ENCODE measurements around the gene GLI3. TPM values are rescaled to one million over a fixed set of nuclear protein-coding genes. Genes with fewer than 3 reads are reported as not detected.

The GLI3 gene
- total RNA-seq, 2 donors from 2014 or later, result 0.34 to 1.1 TPM

DNA sequence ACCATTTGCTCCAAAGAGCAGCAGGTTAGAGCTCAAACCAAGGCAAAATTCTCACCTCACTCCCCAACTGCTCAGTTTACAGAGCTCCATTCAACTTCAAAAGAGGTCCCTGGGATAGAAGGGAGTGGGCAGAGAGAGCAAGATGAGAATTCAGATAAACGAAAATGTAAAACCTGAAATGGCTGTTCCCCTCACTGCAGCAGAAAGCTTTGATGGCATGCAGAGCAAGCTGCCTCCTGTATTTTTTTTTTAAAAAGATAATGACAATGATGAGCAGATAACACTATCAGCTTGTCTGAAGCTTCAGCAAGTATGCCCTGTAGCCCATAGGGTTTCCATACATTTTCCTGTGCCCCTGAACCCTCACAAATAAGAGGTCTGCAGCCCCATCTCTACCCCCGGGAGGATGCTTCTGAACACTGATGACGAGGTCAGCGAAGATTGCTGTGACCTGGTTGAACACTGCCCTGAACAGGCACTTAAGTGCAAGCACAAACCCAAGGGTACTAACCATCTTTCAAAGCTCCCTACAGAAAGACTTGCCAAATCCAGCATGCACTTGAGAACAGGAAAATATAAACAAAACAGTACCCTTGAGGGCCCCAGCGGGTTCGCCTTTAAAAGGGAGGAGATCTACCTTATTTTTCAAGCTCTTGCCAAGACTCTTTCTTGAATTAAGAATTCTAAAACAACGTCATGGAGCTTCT is 81.3 kb downstream of the GLI3 start:
- no peaks in the 10 kb centered on the region for H3K36me3 Mint-ChIP-seq (ENCODE audit: low read depth)
- no peaks in the 10 kb centered on the region for H3K4me1 Mint-ChIP-seq
- H3K27me3 Mint-ChIP-seq, result peaks cover 5% of the 10 kb centered on the region
- ATAC-seq (no peak), DNase-seq (no peak)
- H3K27ac Mint-ChIP-seq, result no peak overlapping the region
- no peaks in the 10 kb centered on the region for H3K9me3 ChIP-seq (ENCODE audit: control insufficient read depth, low read length, poor library complexity, severe bottlenecking)
- H3K4me3 Mint-ChIP-seq, result no peak overlapping the region

DNA sequence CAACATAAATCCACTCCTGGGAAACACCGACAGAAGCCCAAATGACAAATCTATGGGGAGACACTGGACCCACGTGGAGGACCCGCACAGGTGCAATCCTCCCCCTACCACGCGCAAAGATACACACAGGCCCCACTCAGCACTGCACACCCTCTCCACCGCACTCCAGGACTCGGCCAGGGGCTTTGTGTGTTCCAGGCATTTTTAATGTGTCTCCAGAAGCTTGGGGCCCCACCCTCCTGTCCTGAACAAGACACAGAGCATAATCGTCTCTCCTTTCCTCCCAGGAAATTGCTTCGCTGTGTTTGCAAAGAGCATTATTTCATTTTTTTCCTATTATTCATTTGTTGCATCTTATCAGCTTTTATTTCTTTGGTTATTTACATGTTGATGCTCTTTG is 82.8 kb downstream of the GLI3 start:
- H3K4me1 Mint-ChIP-seq, result no peaks in the 10 kb centered on the region
- H3K36me3 Mint-ChIP-seq (ENCODE audit: low read depth), result no peaks in the 10 kb centered on the region
- DNase-seq (no peak), ATAC-seq (no peak)
- no peak overlapping the region for H3K4me3 Mint-ChIP-seq
- peaks cover 5% of the 10 kb centered on the region for H3K27me3 Mint-ChIP-seq
- H3K9me3 ChIP-seq (ENCODE audit: control insufficient read depth, low read length, poor library complexity, severe bottlenecking), result no peaks in the 10 kb centered on the region
- no peak overlapping the region for H3K27ac Mint-ChIP-seq

DNA sequence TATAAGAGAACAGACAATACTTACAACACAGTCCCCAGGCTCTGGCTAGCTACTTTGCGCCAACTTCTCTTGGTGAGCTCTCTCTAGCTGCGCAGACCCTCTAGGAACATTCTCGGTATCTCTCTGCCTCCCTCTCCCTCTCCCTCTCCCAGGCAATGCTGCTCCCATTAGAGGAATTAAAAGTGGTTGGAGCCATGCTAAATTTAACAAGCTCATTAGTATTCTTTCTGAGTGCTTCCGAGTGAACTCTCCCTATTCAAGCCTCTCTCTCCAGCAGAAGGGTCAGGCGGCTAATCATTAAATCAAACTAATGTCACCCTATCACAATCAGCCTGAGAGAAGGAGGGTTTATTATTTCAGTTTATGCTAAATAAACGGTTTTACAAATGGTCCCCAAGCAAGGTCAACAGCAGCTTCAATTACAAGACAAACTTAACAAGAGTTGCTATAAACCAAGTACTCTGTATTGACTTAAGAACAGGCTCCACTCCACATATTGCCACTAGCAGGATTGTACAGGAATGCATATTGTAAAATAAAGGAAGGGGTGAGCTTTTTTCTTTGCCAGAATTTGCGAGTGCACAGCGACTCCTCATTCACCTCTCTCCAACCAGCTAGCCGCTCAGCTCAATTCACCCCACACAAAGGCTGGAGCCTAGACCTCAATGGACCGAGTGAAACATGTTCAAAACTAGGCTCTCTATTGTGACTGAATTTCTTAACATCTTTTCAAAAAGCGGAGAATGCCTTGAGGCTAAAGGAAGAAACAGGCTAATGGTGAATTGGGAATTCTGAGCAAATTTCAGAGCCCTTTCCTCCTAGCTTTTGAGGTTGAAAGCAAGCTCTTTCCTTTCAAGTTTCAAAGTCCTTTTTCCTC is 84.4 kb downstream of the GLI3 start:
- no peak overlapping the region for H3K4me3 Mint-ChIP-seq
- H3K27ac Mint-ChIP-seq, result no peak overlapping the region
- no peaks in the 10 kb centered on the region for H3K4me1 Mint-ChIP-seq
- H3K36me3 Mint-ChIP-seq (ENCODE audit: low read depth), result no peaks in the 10 kb centered on the region
- H3K27me3 Mint-ChIP-seq, result peaks cover 5% of the 10 kb centered on the region
- ATAC-seq (no peak), DNase-seq (no peak)
- H3K9me3 ChIP-seq (ENCODE audit: control insufficient read depth, low read length, poor library complexity, severe bottlenecking), result no peaks in the 10 kb centered on the region

DNA sequence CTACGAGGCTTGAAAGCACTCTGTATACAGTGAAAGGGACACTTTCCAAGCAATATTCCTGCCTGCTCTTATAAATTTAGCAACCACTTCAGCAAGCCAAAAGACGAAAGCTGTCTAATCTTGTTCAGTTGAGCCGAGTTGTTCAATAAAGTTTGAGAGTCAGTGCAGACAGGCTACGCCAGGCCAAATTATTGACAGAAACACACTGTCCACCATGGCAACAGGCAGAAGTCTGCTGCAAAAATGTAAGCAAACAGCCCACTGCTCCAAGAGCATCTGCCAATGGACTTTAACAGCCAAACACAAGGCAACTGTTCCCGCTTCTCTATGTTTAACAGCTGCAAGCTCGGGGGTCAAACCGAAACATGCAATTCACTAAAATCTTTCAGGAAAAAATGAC is 85.7 kb downstream of the GLI3 start:
- ATAC-seq (no peak), DNase-seq (no peak)
- Mint-ChIP-seq H3K27me3 (peaks cover 5% of the 10 kb centered on the region), H3K36me3 (ENCODE audit: low read depth) (no peaks in the 10 kb centered on the region), H3K4me3 (no peak overlapping the region), H3K27ac (no peak overlapping the region), H3K4me1 (no peaks in the 10 kb centered on the region)
- H3K9me3 ChIP-seq (ENCODE audit: control insufficient read depth, low read length, poor library complexity, severe bottlenecking), result no peaks in the 10 kb centered on the region

DNA sequence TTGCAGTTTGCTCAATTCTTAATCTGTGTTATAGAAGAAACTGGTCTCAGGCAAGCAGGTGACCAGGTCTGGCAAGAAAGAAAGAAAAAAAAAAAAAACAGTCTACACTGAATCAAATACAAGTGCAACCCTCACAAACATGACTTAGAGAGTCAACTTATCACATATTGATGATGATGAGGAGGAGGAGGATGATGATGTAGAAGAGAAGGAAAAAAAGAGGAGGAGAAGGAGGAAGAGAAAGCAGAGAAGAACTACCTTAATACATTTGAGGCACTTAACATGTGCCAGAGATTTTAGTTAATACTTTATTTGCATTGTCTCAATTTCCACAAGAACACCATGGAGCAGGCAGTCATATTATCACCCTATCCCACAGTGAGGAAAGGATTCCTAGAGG is 91.5 kb downstream of the GLI3 start:
- H3K9me3 ChIP-seq (ENCODE audit: control insufficient read depth, low read length, poor library complexity, severe bottlenecking), result no peaks in the 10 kb centered on the region
- no peaks in the 10 kb centered on the region for H3K27me3 Mint-ChIP-seq
- no peak for DNase-seq
- no peak for ATAC-seq
- H3K27ac Mint-ChIP-seq, result no peak overlapping the region
- H3K4me1 Mint-ChIP-seq, result no peaks in the 10 kb centered on the region
- no peaks in the 10 kb centered on the region for H3K36me3 Mint-ChIP-seq (ENCODE audit: low read depth)
- no peak overlapping the region for H3K4me3 Mint-ChIP-seq

DNA sequence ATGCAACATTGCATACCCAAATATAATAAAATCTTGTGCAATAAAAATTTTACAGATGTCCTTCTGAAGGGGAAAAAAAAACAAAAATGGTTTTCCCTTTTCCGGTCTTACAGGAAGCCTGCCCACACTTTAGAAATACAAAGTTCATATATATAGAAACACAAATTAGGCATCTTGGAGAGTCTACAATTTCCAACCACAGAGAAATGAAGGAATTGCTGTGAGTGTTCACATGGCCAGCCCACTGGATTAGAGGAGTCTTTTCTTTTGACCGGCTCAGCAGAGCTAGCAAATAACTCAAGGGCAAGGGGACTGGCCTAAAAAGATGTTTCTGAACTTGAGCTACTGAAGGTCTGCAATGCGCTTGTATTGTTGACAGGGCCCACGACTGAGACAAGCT is 92.4 kb downstream of the GLI3 start:
- H3K4me3 Mint-ChIP-seq, result no peak overlapping the region
- H3K4me1 Mint-ChIP-seq, result no peaks in the 10 kb centered on the region
- H3K27me3 Mint-ChIP-seq, result no peaks in the 10 kb centered on the region
- no peaks in the 10 kb centered on the region for H3K36me3 Mint-ChIP-seq (ENCODE audit: low read depth)
- H3K9me3 ChIP-seq (ENCODE audit: control insufficient read depth, low read length, poor library complexity, severe bottlenecking), result no peaks in the 10 kb centered on the region
- DNase-seq, result no peak
- no peak for ATAC-seq
- H3K27ac Mint-ChIP-seq, result no peak overlapping the region

DNA sequence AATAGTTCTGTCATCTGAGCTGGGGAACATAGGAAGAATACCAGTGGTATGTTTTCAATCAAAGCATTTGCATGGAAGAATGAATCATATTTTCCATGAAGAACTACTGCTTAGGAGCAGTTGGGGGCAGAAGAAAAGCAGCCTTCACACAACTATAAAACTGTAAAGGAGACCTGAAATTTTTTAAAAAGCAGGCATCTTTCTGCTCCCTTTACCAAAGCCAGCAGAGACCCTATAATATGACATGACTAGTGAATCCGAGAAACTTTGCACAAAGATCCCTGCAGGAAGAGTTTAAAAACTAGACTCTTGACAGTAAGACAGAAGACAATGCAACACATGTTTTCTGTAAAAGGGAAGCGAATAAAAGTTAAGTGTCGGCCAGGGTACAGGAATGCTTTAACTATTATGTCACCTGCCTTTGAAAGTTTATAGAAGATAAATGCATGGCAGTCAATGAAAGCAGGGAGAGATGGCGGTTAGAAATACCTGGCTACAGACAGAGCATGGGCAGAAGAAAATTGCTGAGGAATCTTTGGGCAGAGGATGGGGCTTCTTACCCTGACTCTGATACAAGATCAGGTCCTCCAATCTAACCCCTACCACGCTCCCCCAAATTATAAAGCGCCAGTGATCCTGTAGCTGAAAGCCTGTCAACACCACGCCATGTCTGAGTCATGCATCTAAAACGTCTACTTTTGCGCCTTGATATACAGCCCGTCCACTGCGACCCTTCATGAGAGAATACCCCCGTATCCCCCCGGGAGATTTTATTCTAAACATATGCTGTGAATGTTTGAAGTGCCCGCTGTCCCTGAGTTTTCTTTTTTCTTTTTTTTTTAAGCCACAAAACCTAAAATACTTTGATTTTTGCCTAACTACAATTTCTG is 93.1 kb downstream of the GLI3 start:
- ATAC-seq, result no peak
- H3K27ac Mint-ChIP-seq, result no peak overlapping the region
- no peaks in the 10 kb centered on the region for H3K9me3 ChIP-seq (ENCODE audit: control insufficient read depth, low read length, poor library complexity, severe bottlenecking)

DNA sequence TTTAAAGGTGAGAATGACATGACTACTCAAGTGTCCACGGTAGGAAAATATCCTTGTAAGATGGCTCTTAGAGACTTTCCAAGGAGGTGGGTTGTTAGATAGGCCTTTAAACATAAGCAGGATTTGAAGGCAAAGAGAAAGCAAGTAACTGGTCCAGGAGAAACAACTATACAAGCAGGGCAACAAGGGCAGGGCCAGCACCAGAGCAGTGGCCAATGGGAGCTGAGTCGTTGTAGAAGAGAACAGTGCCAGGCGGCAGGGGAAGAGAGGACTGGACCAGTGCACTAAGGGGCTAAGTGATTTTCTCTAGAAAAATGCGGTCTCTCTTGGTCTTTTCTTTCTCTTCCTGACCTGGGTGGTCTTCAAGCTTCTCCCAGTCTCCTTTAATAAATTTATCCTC is 94.9 kb downstream of the GLI3 start:
- Mint-ChIP-seq H3K27me3 (peaks cover 12% of the 10 kb centered on the region), H3K27ac (no peak overlapping the region), H3K36me3 (ENCODE audit: low read depth) (no peaks in the 10 kb centered on the region)

More for the DNA sequence above, 93.1 kb downstream of the GLI3 start:
- DNase-seq, result no peak
- Mint-ChIP-seq H3K27me3 (no peaks in the 10 kb centered on the region), H3K36me3 (ENCODE audit: low read depth) (no peaks in the 10 kb centered on the region), H3K4me1 (no peaks in the 10 kb centered on the region), H3K4me3 (no peak overlapping the region)

DNA sequence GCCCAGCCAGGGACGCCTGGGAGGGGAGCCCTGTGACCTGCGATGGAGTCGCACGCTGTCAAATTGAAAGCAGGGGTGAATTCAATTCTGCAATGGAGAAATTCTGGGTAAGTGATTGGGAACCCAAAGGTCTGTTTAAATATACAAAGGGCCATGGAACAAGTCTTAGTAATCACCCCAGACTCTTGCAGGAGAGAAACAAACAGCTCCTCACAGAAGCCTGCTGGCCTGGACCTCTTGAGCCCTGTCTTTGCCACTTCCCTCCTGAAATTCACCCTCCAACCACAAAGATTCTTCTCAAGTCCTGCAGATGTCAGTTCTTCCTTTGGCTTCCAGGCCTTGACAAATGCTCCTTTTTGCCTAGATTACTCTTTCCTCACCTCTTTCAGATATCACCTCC is 97.3 kb downstream of the GLI3 start:
- Mint-ChIP-seq H3K36me3 (ENCODE audit: low read depth) (no peaks in the 10 kb centered on the region), H3K27me3 (peaks cover 25% of the 10 kb centered on the region), H3K4me3 (no peak overlapping the region), H3K27ac (no peak overlapping the region), H3K4me1 (no peaks in the 10 kb centered on the region)
- DNase-seq (no peak), ATAC-seq (no peak)
- H3K9me3 ChIP-seq (ENCODE audit: control insufficient read depth, low read length, poor library complexity, severe bottlenecking), result no peaks in the 10 kb centered on the region

More for the DNA sequence above, 94.9 kb downstream of the GLI3 start:
- H3K4me1 Mint-ChIP-seq, result no peaks in the 10 kb centered on the region
- DNase-seq (no peak), ATAC-seq (no peak)
- H3K4me3 Mint-ChIP-seq, result no peak overlapping the region
- no peaks in the 10 kb centered on the region for H3K9me3 ChIP-seq (ENCODE audit: control insufficient read depth, low read length, poor library complexity, severe bottlenecking)

DNA sequence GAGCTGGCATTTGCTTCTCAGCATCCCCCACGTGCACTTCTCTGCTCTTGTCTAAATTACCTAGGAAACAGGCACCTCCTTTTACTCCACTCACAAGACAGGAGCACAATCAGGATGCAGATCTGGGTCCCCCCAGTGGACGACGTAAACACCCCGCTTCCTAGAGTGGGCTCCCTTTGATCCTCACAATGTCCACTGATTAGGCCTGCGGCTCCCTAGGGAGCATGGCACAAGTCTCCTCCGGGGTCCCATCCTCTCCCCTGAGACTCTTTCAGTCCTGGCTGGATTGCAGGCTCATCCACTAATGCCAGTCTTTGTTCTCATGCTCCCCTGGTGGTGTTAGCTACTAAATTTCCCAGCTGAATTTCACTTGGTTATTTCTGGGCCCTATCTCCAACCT is 98.3 kb downstream of the GLI3 start:
- no peaks in the 10 kb centered on the region for H3K9me3 ChIP-seq (ENCODE audit: control insufficient read depth, low read length, poor library complexity, severe bottlenecking)
- ATAC-seq (no peak), DNase-seq (no peak)
- no peaks in the 10 kb centered on the region for H3K36me3 Mint-ChIP-seq (ENCODE audit: low read depth)
- no peak overlapping the region for H3K4me3 Mint-ChIP-seq
- no peak overlapping the region for H3K27ac Mint-ChIP-seq
- peaks cover 25% of the 10 kb centered on the region for H3K27me3 Mint-ChIP-seq
- no peaks in the 10 kb centered on the region for H3K4me1 Mint-ChIP-seq

DNA sequence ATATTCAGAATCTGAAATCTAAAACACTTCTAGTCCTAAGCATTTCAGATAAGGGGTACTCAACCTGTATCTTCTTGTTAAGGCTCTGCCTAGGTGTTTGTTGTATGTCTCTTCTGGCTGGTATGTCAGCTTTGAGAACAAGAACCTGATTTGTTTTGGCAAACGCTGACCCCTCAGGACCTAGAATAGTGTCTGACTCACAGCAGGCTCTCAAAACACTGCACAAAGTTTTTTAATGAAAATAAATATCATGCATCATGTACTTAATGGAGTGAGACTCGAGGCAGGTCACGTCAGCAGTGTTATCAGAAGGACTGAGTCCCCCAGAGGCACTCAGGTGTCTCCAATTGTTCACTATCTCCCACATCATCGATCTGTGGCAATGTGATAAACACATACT is 99.1 kb downstream of the GLI3 start:
- no peaks in the 10 kb centered on the region for H3K36me3 Mint-ChIP-seq (ENCODE audit: low read depth)
- H3K9me3 ChIP-seq (ENCODE audit: control insufficient read depth, low read length, poor library complexity, severe bottlenecking), result no peaks in the 10 kb centered on the region
- no peak overlapping the region for H3K4me3 Mint-ChIP-seq
- peaks cover 25% of the 10 kb centered on the region for H3K27me3 Mint-ChIP-seq
- no peaks in the 10 kb centered on the region for H3K4me1 Mint-ChIP-seq
- no peak overlapping the region for H3K27ac Mint-ChIP-seq
- no peak for DNase-seq
- ATAC-seq, result no peak

DNA sequence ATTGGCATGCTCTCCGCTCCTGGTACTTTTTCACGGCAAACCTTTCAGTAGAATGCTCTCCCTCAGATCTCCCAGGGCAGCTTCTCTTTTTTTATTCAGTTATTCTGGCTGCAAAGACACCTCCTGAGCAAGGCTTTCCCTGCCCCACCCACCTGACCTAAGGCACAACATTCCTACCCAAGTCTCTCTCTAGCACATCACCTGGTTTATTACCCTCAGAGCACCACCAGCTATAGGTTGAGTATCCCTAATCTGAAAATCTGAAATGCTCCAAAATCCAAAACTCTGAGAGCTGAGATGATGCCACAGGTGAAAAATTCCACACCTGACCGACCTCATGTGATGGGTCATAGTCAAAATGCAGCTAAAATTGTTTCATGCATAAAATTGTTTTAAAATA is 99.6 kb downstream of the GLI3 start:
- Mint-ChIP-seq H3K27ac (no peak overlapping the region), H3K27me3 (peaks cover 25% of the 10 kb centered on the region), H3K36me3 (ENCODE audit: low read depth) (no peaks in the 10 kb centered on the region), H3K4me1 (no peaks in the 10 kb centered on the region), H3K4me3 (no peak overlapping the region)
- no peak for DNase-seq
- no peak for ATAC-seq
- H3K9me3 ChIP-seq (ENCODE audit: control insufficient read depth, low read length, poor library complexity, severe bottlenecking), result no peaks in the 10 kb centered on the region

DNA sequence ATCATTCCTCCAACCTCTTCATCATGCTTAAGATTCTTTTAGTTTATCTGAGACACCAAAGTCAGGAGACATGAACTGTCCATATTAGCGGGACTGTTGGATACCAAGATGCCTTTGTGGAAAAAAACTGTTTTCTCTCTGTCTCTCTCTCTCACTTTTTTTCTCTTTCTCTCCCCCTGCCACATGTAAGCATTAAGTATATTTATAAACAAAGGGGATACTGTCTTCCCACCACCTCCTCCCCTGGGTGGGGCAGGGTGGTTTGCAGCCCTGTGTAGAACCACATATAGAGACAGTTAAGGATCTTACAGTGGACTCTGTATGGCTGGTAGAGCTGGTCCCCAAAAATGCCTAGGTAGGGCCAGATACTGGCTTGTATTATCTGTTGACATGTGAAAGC is 101.3 kb downstream of the GLI3 start:
- no peaks in the 10 kb centered on the region for H3K4me1 Mint-ChIP-seq
- H3K27ac Mint-ChIP-seq, result no peak overlapping the region
- peaks cover 25% of the 10 kb centered on the region for H3K27me3 Mint-ChIP-seq
- ATAC-seq, result no peak
- H3K4me3 Mint-ChIP-seq, result no peak overlapping the region
- DNase-seq, result no peak
- H3K9me3 ChIP-seq (ENCODE audit: control insufficient read depth, low read length, poor library complexity, severe bottlenecking), result no peaks in the 10 kb centered on the region
- H3K36me3 Mint-ChIP-seq (ENCODE audit: low read depth), result no peaks in the 10 kb centered on the region
